ENCODE data around the gene ATAD2B. TPM values are rescaled to one million over a fixed set of nuclear protein-coding genes. Genes with fewer than 3 reads are reported as not detected.

ATAD2B gene
- total RNA-seq, result 9.0 and 14.1 TPM in 2 replicates

DNA sequence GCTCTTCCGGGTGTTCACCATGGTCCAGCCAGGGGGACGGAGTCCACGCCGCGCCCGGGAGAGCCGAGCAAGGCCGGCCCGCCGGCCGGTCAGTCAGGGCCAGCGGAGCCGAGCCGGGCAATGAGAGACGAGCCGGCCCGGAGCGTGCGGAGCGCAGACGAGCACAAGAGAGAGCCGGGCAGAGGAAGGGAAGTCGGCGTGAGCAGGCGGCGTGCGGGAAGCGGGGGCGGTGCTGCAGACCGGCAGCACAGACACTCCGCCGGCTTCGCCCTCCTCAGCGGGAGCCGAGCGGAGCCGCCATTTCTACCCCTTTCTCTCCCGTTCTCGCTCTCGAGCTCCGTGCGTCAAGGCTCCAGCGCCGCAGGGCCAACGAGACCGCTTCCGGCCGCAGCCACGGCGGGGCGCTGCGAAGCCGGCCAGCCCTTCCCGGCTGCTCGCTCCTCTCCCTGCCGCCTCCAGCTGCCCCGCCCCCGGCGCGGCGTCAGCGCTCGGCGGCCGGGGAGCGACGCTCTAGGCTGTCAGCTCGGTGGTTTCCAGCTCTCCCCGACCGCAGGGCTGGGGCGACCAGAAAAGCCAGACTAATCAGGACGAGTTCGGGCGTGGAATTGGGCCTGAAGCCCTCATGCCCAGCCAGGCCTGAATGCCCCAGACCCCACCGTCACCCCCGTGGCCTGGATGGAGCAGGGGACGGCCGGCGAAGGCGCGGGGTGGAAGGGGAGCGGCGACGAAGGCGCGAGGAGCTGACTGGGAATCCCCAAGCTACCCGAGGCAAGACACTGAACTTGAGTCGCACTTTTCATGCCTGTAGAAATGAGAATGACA lies at the start of gene ATAD2B:
Gene ATAD2B, minus strand, starts transcription at position 374 of the 822 bp plus-strand sequence. Its CDS starts 353 bp downstream, at position 21.

DNA sequence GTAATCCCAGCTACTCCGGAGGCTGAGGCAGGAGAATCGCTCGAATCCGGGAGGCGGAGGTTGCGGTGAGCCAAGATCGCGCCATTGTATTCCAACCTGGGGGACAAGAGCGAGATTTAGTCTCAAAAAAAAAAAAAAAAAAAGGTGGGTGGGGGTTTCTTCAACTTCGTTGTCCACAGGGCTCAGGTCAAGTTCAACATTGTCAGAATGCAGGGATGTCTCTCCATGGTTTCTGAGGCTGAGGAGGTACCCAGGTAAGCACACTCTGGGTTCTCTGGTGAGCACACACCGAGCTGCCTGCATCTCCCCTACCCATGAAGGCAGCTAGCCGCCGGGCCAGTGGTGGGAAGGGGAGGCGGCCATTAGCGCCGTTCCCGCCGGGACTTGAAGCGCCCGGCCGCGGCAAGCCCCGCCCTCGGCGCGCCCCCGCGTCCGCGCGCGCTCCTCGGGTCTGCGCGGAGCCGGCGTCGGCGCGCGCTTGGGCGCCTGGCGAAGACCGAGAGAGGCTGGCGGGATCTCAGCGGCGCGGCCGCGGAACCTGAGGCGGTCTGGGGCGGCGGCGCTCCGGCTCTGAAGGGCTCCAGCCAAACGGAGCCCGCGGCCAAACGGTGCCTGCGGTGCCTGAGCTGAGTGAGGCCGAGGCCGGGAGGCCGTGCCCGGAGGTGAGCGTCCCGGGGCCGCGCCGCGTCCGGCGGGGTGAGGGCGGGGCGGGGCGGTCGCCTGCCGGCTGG lies 13.2 kb upstream of the ATAD2B start, which contains the start of gene UBXN2A:
Gene UBXN2A, plus strand, starts transcription at position 477 of the 731 bp plus-strand sequence. CDS start 17,852 bp downstream, outside the sequence.

Other genes with a start within 250 kb of the ATAD2B start
- 9.9 and 11.4 TPM in 2 replicates for gene UBXN2A, start 13.3 kb upstream of the ATAD2B start, total RNA-seq
- gene MFSD2B, start 83.0 kb upstream of the ATAD2B start, total RNA-seq, result under 0.01 TPM in 1 of 2 replicates, not detected in the other
- 7.1 and 7.3 TPM in 2 replicates for gene WDCP, start 120.3 kb upstream of the ATAD2B start, total RNA-seq
- gene FKBP1B, start 122.6 kb upstream of the ATAD2B start, total RNA-seq, result 9.6 and 10.4 TPM in 2 replicates
- 116 and 121 TPM in 2 replicates for gene SF3B6, start 149.2 kb upstream of the ATAD2B start, total RNA-seq
- 30.1 and 43.1 TPM in 2 replicates for gene TP53I3, start 157.7 kb upstream of the ATAD2B start, total RNA-seq
- gene PFN4, start 196.2 kb upstream of the ATAD2B start, total RNA-seq, result 0.53 and 0.56 TPM in 2 replicates
- 6.6 and 9.9 TPM in 2 replicates for gene FAM228B, start 196.3 kb upstream of the ATAD2B start, total RNA-seq
- 0.79 and 1.4 TPM in 2 replicates for gene FAM228A, start 247.9 kb upstream of the ATAD2B start, total RNA-seq